T-cell (primary cell): ENCODE data around the gene STX8. TPM values are rescaled to one million over a fixed set of nuclear protein-coding genes. Genes with fewer than 3 reads are reported as not detected.
"Not testable (repeated sequence)": the region's sequence is repeated elsewhere in the genome, so short reads cannot be mapped to it uniquely, and the experiment has no call there.

ENCODE experiments used
- ATAC-seq, 4 experiments: fragments of 200-7000 bp in 3 of 4; fragments of 150-1000 bp in 1 of 4; cut with Tn5 transposase; replicated peaks in 1 of 4; 1 replicate in 3 of 4; 2 replicates in 1 of 4; pipeline ENCODE4 v1.10.0; 2021; ENCODE audit warnings: moderate library complexity in 3 of 4, mild to moderate bottlenecking in 2 of 4, moderate number of reproducible peaks in 1 of 4
- CTCF ChIA-PET, 2 donors: fragments of 300-600 bp; sonication (Branson Sonifier 250); formaldehyde crosslinking; loops; one replicate each; lab custom pipeline; 2022; ENCODE audit warnings: antibody characterized with exemption in 2 of 2; lab: Charles Lee
- POLR2A ChIA-PET, 2 donors: fragments of 300-600 bp; sonication (Branson Sonifier 250); formaldehyde crosslinking; loops; one replicate each; lab custom pipeline; 2022; ENCODE audit warnings: antibody characterized with exemption in 2 of 2; lab: Charles Lee
- DNase-seq, 35 experiments: peaks; one replicate each; pipeline versions ENCODE4 v3.0.0 to v3.0.0-alpha.2; 2013 to 2023
- H3K27ac ChIP-seq: one replicate; pipeline ENCODE4 v1.5.1; 2013; ENCODE audit warnings: low read length
- H3K27me3 ChIP-seq, 2 experiments: replicated peaks in 1 of 2; 1 replicate in 1 of 2; 2 replicates in 1 of 2; pipeline versions ENCODE4 v1.6.1 to v1.7.0; 2013; ENCODE audit warnings: low read length in 1 of 2, mixed read lengths in 1 of 2; ENCODE audit not compliant: control insufficient read depth in 2 of 2, insufficient read depth in 2 of 2; ENCODE audit errors: extremely low read depth in 1 of 2
- H3K36me3 ChIP-seq, 2 donors: 1 replicate in 1 of 2; 2 replicates in 1 of 2; pipeline versions ENCODE4 v1.6.1 to v1.7.0; 2013; ENCODE audit warnings: low read length in 1 of 2; ENCODE audit not compliant: control insufficient read depth in 2 of 2, insufficient read depth in 1 of 2; ENCODE audit errors: extremely low read depth in 1 of 2
- H3K4me1 ChIP-seq, 2 experiments: 1 replicate in 1 of 2; 2 replicates in 1 of 2; pipeline versions ENCODE4 v1.6.1 to v1.7.0; 2013; ENCODE audit warnings: low read length in 2 of 2, mixed read lengths in 1 of 2; ENCODE audit not compliant: insufficient read depth in 2 of 2, control insufficient read depth in 1 of 2; ENCODE audit errors: extremely low read depth in 1 of 2
- H3K4me3 ChIP-seq, 2 donors: 1 replicate in 1 of 2; 2 replicates in 1 of 2; pipeline versions ENCODE4 v1.5.1 to v1.7.0; 2013; ENCODE audit warnings: mild to moderate bottlenecking in 2 of 2, low read length in 1 of 2, moderate library complexity in 1 of 2; ENCODE audit not compliant: control insufficient read depth in 1 of 2; ENCODE audit errors: extremely low read depth in 1 of 2
- H3K9me3 ChIP-seq: 2 replicates; pipeline ENCODE4 v1.7.0; 2013
- H3K27ac Mint-ChIP-seq, 2 donors: one replicate each; pipeline ENCODE4 v1.8.0; 2020 to 2021; ENCODE audit warnings: mild to moderate bottlenecking in 2 of 2, mixed read lengths in 2 of 2
- H3K27me3 Mint-ChIP-seq, 2 donors: one replicate each; pipeline ENCODE4 v1.8.0; 2021 to 2022; ENCODE audit warnings: mixed read lengths in 2 of 2
- H3K36me3 Mint-ChIP-seq: one replicate; pipeline ENCODE4 v1.8.0; 2021; ENCODE audit warnings: mixed read lengths
- H3K4me1 Mint-ChIP-seq, 3 donors: one replicate each; pipeline ENCODE4 v1.8.0; 2020 to 2022; ENCODE audit warnings: mixed read lengths in 3 of 3, mild to moderate bottlenecking in 1 of 3
- H3K4me3 Mint-ChIP-seq, 3 donors: one replicate each; pipeline ENCODE4 v1.8.0; 2020 to 2022; ENCODE audit warnings: mild to moderate bottlenecking in 3 of 3, mixed read lengths in 3 of 3, moderate library complexity in 3 of 3
- H3K9me3 Mint-ChIP-seq, 3 donors: one replicate each; pipeline ENCODE4 v1.8.0; 2020 to 2022; ENCODE audit warnings: mixed read lengths in 3 of 3
- WGBS: methylation state at CpG from one replicate; pipeline ENCODE4 v1.1.5; 2013; ENCODE audit warnings: missing lambda C conversion rate; ENCODE audit not compliant: insufficient coverage; 5-methylcytosine and 5-hydroxymethylcytosine counted together
- total RNA-seq, 35 experiments: library from RNA in 6 of 35; stranded (reverse) in 6 of 35; fragments of 120-200 nt in 1 of 35; gene quantifications; one replicate each; pipeline versions ENCODE4 v1.2.1 to v1.2.4 and lab custom pipeline; 2013 to 2026

STX8 gene
- total RNA-seq, 5 donors from 2014 or later (not counting 1 experiment from before 2014, with no cell fraction given) = 34.1 to 65.2 (median 57.8) TPM

DNA sequence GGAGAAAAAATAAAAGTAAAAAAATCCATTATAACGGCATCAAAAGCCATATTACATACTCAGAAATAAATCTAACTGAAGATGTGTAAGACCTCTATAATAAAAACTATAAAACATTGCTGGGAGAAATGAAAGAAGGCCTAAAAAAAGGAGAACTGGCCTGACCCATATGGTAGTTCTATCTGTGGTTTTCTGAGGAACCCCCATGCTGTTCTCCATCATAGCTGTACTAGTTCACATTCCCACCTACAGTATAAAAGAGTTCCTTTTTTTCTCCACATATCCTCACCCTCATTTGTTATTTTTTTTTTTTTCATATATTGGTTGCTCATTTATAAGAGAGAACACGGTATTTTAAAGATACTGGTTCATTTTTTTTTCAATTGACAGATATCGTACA is 191.8 kb downstream of the STX8 start:
- Mint-ChIP-seq H3K27ac (no peak overlapping the region), H3K4me3 (no peak overlapping the region), H3K27me3 (no peaks in the 10 kb centered on the region), H3K4me1 (no peaks in the 10 kb centered on the region), H3K9me3 (no peaks in the 10 kb centered on the region), H3K36me3 (peaks cover 17% of the 10 kb centered on the region)
- ChIA-PET POLR2A (no interaction called here), CTCF (no interaction called here)
- Histone ChIP-seq H3K27me3 (no peaks in the 10 kb centered on the region), H3K36me3 (no peaks in the 10 kb centered on the region), H3K4me3 (no peak overlapping the region), H3K27ac (no peak overlapping the region), H3K4me1 (no peaks in the 10 kb centered on the region), H3K9me3 (no peaks in the 10 kb centered on the region)
- ATAC-seq (no peak), DNase-seq (no peak)
- WGBS = no CpG with 5 or more reads among the region's 3 CpGs

DNA sequence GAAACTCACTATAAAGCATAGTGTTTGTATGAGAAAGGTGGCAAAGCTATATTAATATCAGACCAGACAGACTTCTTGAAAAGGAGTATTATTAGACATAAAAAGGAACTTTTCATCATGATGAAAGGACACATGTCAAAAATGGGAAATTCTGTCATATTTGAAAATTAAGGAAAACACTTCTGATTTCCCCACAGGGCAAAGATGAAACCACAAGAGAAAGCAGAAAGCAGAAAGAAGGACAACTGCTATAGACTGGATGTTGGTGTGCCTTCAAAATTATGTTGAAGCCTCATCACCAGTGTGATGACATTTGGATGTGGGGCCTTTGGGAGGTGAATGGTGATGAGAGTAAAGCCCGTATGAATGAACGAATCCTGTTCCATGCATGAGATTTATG is 193.0 kb downstream of the STX8 start:
- H3K4me3 Mint-ChIP-seq = no peak overlapping the region
- POLR2A ChIA-PET = no interaction called here
- WGBS = no CpG with 5 or more reads among the region's 2 CpGs

DNA sequence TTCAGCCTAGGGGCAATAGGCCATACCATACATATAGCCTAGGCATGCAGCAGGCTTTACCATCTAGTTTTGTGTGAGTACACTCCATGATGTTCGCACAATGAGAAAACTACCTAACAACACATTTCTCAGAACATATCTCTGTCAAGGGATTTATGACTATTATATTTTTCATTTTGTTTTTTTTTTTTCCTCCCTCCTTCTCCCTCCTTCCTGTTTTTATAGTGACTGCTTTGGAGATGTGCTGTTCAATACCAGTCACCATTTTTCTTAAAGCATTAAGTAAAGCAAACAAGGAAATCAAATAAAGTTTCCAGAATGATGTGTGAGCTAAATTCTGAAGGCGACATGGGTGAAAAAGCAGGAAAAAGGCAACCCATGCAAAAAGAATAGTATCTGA is 194.6 kb downstream of the STX8 start:
- peaks cover 39% of the 10 kb centered on the region for H3K36me3 Mint-ChIP-seq
- H3K27me3 ChIP-seq = no peaks in the 10 kb centered on the region
- H3K4me1 ChIP-seq = no peaks in the 10 kb centered on the region
- peaks cover 0 to 3% (median 0%) of the 10 kb centered on the region in 3 donors for H3K9me3 Mint-ChIP-seq
- H3K27ac ChIP-seq = no peak overlapping the region
- CTCF ChIA-PET = no interaction called here
- H3K36me3 ChIP-seq = peaks cover 0 to 9% of the 10 kb centered on the region in 2 donors
- H3K9me3 ChIP-seq = no peaks in the 10 kb centered on the region
- no peak overlapping the region for H3K4me3 Mint-ChIP-seq
- ATAC-seq = no peak
- POLR2A ChIA-PET = no interaction called here
- no peak overlapping the region for H3K4me3 ChIP-seq
- no peak for DNase-seq
- no peaks in the 10 kb centered on the region for H3K4me1 Mint-ChIP-seq
- no peak overlapping the region for H3K27ac Mint-ChIP-seq
- H3K27me3 Mint-ChIP-seq = no peaks in the 10 kb centered on the region
- whole genome bisulfite sequencing = no CpG with 5 or more reads among the region's 2 CpGs

More for the DNA sequence above, 193.0 kb downstream of the STX8 start:
- Histone ChIP-seq H3K9me3 (no peaks in the 10 kb centered on the region), H3K27ac (no peak overlapping the region), H3K27me3 (no peaks in the 10 kb centered on the region), H3K4me1 (no peaks in the 10 kb centered on the region), H3K36me3 (peaks cover 0 to 5% of the 10 kb centered on the region in 2 donors), H3K4me3 (no peak overlapping the region)
- Mint-ChIP-seq H3K27ac (no peak overlapping the region), H3K36me3 (peaks cover 26% of the 10 kb centered on the region), H3K27me3 (no peaks in the 10 kb centered on the region), H3K4me1 (no peaks in the 10 kb centered on the region), H3K9me3 (no peaks in the 10 kb centered on the region)
- no peak for ATAC-seq
- DNase-seq = no peak
- CTCF ChIA-PET = no interaction called here

DNA sequence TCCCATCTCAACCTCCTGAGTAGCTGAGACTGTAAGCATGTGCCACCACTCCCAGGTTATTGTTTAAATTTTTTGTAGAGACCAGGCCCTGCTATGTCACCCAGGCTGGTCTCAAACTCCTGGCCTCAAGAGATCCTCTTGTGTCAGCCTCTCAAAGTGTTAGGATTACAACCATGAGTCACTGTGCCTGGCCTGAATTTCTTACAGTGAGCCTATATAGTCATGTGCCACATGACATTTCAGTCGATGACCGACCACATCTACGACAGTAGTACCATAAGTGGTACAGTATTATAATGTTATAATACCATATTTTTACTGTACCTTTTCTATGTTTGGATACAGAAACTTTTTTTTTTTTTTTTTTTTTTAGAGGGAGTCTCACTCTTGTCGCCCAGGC is 195.3 kb downstream of the STX8 start:
- no peaks in the 10 kb centered on the region for H3K4me1 Mint-ChIP-seq
- H3K4me3 ChIP-seq = no peak overlapping the region
- ChIA-PET CTCF (no interaction called here), POLR2A (no interaction called here)
- no peak for DNase-seq
- peaks cover 44% of the 10 kb centered on the region for H3K36me3 Mint-ChIP-seq
- no peaks in the 10 kb centered on the region for H3K27me3 ChIP-seq
- H3K27ac ChIP-seq = no peak overlapping the region
- WGBS = no CpG with 5 or more reads among the region's 4 CpGs
- H3K9me3 Mint-ChIP-seq = peaks cover 0 to 3% (median 0%) of the 10 kb centered on the region in 3 donors
- no peaks in the 10 kb centered on the region for H3K4me1 ChIP-seq
- H3K36me3 ChIP-seq = peaks cover 0 to 9% of the 10 kb centered on the region in 2 donors
- no peak overlapping the region for H3K27ac Mint-ChIP-seq
- H3K4me3 Mint-ChIP-seq = no peak overlapping the region
- H3K9me3 ChIP-seq = no peaks in the 10 kb centered on the region
- no peak for ATAC-seq
- no peaks in the 10 kb centered on the region for H3K27me3 Mint-ChIP-seq

DNA sequence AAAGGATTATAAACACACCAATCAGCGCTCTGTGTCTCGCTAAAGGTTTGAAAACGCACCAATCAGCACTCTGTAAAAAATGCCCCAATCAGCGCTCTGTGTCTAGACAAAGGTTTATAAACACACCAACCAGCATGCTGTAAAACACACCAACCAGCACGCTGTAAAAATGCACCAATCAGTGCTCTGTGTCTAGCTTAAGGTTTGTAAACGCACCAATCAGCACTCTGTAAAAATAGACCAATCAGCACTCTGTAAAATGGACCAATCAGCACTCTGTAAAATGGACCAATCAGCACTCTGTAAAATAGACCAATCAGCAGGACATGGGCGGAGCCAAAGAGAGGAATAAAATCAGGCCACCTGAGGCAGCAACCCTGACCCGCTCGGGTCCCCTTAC is 199.4 kb downstream of the STX8 start:
- H3K27me3 Mint-ChIP-seq, H3K27ac ChIP-seq, DNase-seq, H3K4me1 ChIP-seq, H3K27me3 ChIP-seq, H3K9me3 ChIP-seq, H3K27ac Mint-ChIP-seq, CTCF ChIA-PET, H3K4me3 ChIP-seq, POLR2A ChIA-PET, H3K4me1 Mint-ChIP-seq, H3K4me3 Mint-ChIP-seq, ATAC-seq, H3K9me3 Mint-ChIP-seq, H3K36me3 ChIP-seq: not testable (repeated sequence)
- H3K36me3 Mint-ChIP-seq = peaks cover 37% of the 10 kb centered on the region
- 100% methylated on average over 8 of the region's 9 CpGs for WGBS

DNA sequence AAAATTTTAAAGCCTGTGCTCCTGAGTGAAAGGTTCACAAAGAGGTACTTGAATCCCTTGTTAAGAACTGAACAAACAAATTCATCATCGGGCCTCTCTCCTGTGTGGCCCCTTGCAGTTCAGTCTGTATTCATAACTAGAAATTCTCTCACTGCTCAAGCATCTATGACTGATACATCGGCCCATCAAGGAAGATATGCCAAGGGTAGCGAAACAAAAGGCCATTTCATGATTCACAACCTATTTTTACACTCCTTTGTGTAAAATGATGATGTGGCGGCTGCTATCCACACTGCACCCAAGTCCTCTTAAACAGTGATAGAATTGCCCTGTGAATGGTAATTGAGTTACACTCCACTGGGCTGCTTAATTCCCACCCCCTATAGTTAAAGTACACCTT is 204.6 kb downstream of the STX8 start:
- no peaks in the 10 kb centered on the region for H3K27me3 Mint-ChIP-seq
- peaks cover 15% of the 10 kb centered on the region for H3K36me3 Mint-ChIP-seq
- Histone ChIP-seq H3K27me3 (no peaks in the 10 kb centered on the region), H3K27ac (no peak overlapping the region), H3K4me3 (no peak overlapping the region), H3K36me3 (no peaks in the 10 kb centered on the region), H3K4me1 (no peaks in the 10 kb centered on the region), H3K9me3 (no peaks in the 10 kb centered on the region)
- POLR2A ChIA-PET = no interaction called here
- no peak overlapping the region for H3K27ac Mint-ChIP-seq
- 25% methylated on average over 1 of the region's 4 CpGs for WGBS
- ATAC-seq (no peak), DNase-seq (no peak)
- H3K4me3 Mint-ChIP-seq = no peak overlapping the region
- CTCF ChIA-PET = no interaction called here
- H3K4me1 Mint-ChIP-seq = peaks cover 0 to 11% (median 3%) of the 10 kb centered on the region in 3 donors
- H3K9me3 Mint-ChIP-seq = no peaks in the 10 kb centered on the region

DNA sequence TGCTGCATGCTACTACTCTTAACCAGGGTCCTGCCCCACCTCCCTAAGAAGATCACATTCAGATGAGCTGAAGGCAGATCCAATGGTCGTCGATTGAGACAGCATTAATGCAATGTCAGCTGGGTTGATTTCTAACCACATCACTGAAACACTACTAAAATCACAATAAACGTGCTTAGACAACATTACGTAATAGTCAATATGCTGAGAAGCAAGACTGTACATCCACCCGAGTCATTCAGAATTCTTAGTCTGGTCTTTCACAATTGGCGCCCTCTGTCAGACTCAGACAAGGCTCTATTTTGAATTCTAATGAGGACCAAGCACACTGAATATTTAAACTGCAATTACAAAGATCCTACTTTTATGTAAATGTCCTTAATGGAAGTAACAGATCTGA is 205.2 kb downstream of the STX8 start:
- 83% methylated on average over 5 of the region's 6 CpGs for WGBS
- Histone ChIP-seq H3K9me3 (no peaks in the 10 kb centered on the region), H3K4me1 (no peaks in the 10 kb centered on the region), H3K27ac (no peak overlapping the region), H3K4me3 (no peak overlapping the region), H3K36me3 (no peaks in the 10 kb centered on the region), H3K27me3 (no peaks in the 10 kb centered on the region)
- ChIA-PET CTCF (no interaction called here), POLR2A (no interaction called here)
- Mint-ChIP-seq H3K4me1 (peaks cover 0 to 11% (median 3%) of the 10 kb centered on the region in 3 donors), H3K27me3 (no peaks in the 10 kb centered on the region), H3K9me3 (no peaks in the 10 kb centered on the region), H3K4me3 (no peak overlapping the region), H3K36me3 (peaks cover 11% of the 10 kb centered on the region), H3K27ac (no peak overlapping the region)
- no peak for DNase-seq
- ATAC-seq = no peak
